Cerebellar nuclear complex (tissue), 1 donor: Measurements from ENCODE around the gene TUBA1B.

Experiments
- DNase-seq, 2 experiments: peaks; one replicate each; lab custom pipeline; 2025; lab: John Stamatoyannopoulos, UW

Gene TUBA1B

DNA sequence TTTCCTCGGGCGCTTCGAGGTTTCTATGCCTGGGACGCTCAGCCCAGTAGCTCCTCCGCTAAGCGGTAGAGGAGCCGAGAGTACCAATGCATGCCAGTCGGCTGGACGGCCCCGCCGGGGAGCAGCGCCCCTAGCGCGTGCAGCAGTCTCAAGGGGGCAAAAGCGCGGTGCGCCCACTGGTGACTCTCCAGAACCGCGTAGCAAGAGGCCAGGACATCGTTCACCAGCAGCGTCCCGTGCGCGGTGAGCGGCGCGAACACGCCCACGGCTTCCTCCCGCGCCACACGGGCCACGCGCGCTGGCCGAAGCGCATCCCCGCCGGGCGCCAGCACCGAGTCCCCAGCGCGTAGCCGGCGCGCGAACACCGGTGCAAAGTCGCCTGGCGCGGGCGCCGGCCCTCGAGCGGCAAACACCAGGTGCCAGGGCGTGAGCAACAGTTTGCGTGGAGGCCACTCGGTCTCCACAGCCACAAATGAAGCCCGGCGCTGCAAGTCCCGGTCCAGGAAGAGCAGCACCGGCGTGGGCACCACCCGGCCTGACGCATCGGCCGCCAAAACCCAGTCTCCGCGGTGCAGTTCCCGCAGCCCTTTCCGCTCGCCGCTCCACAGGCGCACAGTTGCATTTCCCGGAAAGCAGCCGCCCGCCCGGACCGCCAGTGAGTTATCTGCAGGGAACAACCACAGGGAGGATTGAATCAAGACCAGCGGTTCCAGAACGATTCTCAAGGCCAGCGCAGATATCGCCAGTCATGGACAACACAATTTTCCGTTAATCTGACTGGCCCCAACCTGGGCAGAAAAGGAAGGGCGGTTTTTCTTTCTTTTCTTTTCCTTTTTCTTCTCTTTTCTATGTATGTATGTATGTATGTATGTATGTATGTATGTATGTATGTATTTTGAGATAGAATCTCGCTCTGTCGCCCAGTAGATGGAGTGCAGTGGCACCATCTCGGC is 41.1 kb downstream of the TUBA1B start:
- no peak for DNase-seq

DNA sequence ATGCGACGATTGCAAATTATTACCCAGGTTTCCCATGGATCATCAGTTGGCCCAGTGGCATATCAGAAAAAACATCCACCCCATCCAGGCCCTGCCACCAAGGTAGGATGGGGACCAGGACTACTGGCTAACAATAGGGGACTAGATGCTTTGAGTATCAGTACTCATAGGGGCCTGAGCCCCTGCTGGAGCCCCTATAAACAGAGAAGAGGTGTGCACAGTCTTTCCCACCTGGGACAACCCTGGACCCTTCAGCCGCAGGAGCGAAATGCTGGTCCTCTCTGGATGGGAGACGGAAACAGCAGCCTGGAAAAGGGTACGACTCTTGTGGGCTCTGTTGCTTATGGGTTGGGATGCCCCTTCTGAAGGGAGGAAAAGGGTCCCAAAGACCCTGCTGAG is 42.3 kb downstream of the TUBA1B start:
- no peak for DNase-seq

- DNase-seq, result peak; percentile 56 to 83
Observed at GRCh38 chr12:49088150-49088931, 42.9 kb downstream of the TUBA1B start.

DNA sequence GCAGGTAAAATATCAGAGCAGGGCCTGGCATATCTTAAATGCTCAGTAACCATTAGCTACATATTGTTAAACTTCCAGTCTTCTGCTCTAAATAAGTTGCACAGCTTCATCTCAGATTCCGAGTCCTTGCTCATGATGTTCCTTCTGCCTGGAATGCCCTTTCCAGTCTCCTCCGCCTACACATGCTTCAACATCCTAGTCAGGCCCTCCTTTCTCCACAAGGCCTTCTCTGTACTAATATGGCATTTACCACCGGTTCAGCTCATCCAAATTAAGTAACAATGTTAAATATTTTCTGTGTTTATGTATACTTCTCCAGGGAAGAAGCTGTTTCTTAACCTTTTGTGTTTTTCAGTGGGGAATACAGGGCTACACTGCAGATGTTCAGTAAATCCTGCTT is 45.1 kb downstream of the TUBA1B start:
- DNase-seq, result no peak

DNA sequence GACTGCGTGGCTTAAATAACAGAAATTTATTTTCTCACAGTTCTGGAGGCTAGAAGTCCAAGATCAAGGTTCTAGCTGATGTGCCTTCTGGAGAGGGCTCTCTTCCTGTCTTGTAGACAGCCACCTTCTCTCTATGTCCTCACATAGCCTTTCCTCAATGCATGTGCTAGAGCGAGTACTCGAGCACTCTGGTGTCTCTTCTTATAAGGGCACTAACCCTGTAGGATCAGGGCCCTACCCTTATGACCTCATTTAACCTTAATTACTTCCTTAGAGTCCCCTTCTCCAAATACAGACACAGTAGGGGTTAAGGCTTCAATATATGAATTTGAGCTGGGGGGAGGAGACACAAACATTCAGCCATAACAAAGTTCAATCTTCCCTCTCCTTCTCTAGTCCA is 46.8 kb downstream of the TUBA1B start:
- DNase-seq, result no peak

DNA sequence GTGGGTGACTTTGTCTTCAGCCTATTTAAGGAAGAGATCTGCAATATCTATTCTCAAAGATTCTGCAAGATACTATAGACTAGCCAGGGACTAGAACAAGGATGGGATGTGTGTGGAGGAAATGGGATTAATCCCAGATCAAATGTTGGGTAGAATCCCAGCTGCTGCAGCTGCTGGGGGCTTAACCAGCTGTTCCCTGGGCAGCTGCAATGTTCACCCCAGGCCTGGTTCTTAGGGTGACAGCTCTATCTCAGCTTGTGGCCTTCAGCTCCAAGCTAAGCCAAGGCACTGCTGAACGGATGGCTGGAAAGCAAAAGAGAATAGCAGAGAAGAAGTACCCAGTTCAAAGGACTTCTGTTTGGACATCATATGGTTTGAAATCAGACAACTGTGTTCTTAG is 51.4 kb downstream of the TUBA1B start:
- DNase-seq, result no peak
